Measurements from ENCODE around the gene IGSF3.
"Not testable (repeated sequence)": the region's sequence is repeated elsewhere in the genome, so short reads cannot be mapped to it uniquely, and the experiment has no call there.

IGSF3 gene

DNA sequence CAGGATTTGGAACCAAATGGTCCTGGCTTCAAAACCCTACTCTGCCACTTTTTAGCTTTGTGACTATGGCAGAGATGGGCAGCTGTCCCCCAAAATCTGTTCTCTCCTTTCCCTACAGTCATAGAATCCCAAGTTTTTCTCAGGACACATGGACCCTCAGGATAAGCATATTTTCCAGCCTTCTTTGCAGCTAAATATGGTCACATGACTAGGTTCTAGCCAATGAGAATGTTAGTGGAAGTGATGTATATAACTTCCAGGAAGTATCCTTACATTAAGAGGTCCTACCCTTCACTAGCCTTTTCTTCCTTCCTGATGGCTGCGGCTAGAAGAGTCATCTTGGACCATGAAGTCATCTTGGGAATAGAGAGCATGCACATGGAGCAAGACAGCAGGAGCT lies 5.9 kb downstream of the IGSF3 start:
- DNase-seq (ENCODE audit: low read depth in 2 of 2), result no peak

DNA sequence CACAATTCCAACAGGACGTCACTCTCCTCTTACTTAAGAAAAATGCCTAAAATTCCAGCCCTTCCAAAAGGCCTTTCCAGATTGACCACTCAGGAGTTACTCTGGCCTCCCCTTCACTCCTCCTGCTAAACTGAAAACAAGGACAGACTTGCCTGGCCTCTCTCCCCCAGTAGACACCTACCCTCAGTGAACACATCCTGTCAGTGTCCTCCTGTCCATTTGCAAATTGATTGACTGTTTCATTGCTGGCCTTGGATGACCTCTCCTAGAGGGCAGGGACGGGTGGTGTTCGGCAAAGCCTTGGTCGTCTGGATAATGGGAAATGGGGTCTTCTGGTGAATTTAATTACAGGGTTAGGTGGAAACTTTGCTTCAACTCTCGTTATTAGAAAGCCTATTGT lies 8.9 kb downstream of the IGSF3 start:
- not testable (repeated sequence) for DNase-seq (ENCODE audit: low read depth in 2 of 2)

DNA sequence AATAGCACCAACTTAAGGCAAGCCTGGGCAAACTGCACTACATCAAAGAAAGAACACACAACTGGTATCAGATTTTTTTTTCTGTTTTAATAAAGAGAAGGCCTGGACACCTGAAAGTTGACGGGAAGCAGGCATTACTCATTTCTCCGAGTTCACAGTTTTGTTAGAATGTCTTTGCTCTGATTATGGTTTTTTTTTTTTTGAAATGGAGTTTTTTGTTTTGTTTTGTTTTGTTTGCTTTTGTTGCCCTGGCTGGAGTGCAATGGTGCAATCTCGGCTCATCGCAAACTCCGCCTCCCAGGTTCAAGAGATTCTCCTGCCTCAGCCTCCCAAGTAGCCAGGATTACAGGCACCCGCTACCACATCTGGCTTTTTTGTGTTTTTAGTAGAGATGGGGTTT lies 9.7 kb downstream of the IGSF3 start:
- DNase-seq (ENCODE audit: low read depth in 2 of 2), result not testable (repeated sequence)

DNA sequence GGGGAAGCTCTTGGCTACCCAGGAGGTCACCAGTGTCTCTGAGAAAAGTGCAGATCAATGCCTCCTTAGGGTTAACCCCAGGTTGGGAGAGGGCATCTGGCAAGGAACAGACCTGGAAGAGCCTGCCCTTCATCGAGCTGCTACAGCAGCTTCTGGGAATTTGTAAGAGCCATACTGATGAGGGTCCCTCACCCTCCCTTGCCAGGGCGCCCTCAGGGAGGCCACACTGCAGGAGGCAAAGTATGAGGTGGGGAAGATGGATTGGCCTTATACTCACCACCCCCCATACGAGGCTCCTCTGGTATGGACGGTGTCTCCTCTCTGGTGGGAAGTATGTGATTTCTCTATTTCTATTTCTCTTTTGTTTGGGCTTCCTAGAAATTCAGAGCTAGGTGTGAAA lies 13.2 kb downstream of the IGSF3 start:
- DNase-seq (ENCODE audit: low read depth in 2 of 2), result no peak

DNA sequence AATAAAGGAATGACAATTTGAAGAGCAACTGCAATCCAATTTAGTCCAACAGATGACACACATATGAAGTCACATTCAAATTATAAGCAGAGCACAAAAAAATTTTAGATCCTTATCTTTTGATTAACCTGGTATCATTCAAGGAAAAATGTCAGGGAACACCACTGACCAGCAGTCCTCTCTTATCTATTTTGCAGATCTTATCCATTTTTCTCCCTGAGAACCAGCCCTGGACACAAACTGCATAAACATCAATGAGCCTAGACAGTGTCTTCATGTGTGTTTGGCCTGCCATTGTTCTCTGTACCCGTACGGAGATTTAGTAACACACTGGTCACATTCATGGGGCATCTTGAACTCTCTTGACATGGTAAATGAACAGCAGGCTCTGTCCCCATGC lies 14.9 kb downstream of the IGSF3 start:
- DNase-seq (ENCODE audit: low read depth in 2 of 2), result not testable (repeated sequence)

DNA sequence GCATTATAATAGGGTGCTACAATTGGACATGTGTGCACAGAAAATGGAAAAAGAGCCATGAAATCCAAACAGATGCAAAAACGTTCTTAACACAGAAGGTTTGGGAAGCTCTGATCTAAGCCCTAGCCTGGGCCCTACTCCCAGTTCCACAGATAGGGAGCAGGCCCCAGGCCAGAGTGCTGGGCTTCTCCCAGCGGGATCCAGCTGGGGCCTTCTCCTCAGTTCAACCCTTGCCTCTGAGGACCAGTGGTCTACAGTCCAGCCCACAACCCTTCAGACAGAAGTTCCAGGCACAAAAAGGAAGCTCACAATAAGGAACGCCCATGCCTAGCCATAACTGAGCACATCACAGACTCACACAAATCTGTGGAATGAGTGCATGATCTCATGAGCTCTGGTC lies 16.8 kb downstream of the IGSF3 start:
- DNase-seq (ENCODE audit: low read depth in 2 of 2), result not testable (repeated sequence)

DNA sequence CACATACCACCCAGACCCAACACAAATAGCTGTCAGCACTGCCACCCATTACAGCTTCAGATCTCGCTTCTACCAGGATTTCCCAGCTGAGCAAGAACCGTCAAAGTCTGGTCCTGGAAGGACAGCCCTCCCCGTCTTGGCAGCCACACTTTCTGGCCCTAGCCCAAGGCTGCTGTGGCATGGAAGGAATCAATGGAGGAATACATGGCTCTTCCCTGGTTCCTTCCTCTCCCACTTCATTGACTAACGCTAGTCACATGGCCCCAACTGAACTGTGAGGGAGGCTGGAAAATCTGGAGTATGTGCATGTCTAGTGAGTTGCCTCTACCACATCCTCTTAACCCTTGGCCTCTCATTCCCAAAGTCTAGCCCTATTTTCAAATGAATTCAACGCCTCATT lies 18.5 kb downstream of the IGSF3 start:
- not testable (repeated sequence) for DNase-seq (ENCODE audit: low read depth in 2 of 2)

DNA sequence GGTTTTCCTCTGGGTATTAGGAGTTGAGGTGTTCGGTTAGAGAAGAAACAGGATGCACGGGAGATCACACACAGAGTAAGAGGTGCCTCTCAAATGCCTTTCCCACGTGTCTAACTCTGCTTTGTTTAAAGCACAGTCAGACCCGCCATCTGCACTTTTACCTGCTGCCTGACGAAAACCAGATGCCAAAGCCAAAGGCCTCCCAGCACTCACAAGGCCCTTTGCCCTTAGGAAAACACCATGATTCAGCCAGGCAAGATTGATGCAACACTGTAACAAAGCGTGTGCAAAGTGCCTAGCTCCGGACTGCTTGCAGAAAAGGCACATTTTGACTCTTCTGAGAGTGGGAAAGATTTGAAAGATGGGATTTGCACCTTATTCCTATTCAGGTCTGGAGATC lies 19.2 kb downstream of the IGSF3 start:
- DNase-seq (ENCODE audit: low read depth in 2 of 2), result not testable (repeated sequence)

DNA sequence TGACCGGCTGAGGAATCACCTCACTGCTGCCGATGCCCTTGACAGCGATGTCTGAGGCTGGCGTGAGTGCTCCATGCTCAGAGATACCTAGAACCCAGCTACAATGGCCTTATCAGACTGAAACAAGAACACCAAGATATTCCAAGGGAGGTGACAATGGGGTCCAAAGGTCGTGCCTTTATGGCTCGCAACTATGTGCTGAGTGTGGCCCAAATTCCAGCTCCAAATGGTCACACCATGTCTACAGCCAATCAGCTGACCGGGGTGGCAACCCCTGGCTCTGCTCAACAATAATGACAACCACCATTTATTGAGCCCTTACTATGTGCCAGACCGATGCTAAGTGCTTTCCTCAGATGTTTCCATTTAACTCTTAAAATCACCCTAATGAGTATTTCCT lies 20.3 kb downstream of the IGSF3 start:
- not testable (repeated sequence) for DNase-seq (ENCODE audit: low read depth in 2 of 2)

DNA sequence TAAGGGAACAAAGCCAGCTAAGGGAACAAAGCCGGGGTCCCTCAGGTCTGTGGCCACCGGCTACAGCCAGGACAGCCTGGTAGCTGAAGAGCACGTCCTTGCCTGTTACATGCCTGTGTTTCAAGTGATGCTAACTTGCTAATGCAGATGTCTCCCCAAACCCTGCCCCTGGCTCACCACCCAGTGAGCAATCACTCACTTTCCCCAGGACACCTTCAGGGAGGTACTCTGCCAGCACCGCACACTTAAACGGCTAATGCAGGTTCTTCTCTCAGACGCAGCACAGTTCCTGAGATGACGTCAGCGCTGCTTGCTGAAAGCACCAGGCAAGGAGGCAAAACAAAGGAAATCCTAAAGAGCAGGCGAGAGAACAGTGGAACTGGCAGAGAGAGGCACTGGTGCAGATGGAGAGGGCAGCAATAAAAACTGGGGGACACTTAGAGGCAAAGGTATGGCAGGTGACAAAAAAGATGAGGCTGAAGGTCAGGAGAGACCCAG lies 20.8 kb downstream of the IGSF3 start:
- not testable (repeated sequence) for DNase-seq (ENCODE audit: low read depth in 2 of 2)

DNA sequence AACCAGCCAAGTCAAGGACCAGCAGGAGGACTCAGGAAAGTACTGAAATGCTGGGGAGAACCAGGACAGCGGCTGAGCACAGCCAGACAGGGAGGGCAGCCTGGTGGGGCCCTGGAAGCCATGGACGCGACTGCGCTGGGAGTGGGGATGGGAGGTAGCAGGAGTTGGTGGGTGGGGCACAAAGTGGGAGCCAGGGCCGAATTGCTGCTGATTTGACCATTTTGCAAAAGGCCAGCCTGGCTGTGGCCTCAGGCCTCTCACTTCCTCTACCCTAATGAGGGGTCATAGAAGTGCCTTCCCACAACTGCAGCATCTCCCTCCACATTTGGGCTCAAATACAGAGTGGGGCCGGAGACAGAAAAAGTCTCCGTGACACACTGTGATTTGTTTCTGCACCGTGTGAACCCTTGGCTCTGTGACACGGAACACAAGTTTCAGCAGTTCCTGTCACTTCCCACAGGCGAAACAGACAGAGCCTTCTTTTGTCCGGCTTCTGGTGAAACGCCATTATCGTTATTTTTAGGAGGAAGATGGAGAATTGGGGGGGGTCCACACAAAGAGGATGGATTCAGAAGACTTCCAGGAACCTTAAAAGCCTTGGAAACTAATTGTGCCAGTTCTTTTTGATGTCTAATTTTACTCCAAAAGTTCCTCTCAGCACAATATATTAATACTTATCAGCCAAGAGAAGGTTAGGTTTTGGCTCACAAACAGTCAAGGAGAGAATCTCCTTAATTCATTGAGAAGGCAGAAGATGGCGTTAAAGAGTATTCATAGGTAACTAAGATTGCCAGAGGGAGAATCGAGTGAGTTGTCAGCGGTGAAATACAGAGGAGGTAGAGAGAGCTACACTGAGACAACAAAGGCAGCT lies 21.5 kb downstream of the IGSF3 start:
- not testable (repeated sequence) for DNase-seq (ENCODE audit: low read depth in 2 of 2)

DNA sequence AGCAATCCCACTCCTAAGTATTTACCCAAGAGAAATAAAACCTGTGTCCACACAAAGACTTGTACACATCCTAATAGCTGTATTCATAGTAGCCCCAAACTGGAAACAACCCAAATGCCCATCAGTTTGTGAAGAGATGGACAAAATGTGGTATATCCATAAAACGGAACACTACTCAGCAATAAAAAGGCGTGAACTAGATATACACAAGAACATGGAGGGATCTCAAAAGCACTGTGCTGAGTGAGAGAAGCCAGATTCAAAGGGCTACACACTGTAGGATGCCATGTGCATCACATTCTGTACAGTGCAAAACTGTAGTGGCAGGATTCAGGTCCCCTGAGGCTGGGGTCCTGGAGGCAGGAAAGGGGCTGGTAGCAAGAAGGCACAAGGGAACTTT lies 22.5 kb downstream of the IGSF3 start:
- DNase-seq (ENCODE audit: low read depth in 2 of 2), result not testable (repeated sequence)

DNA sequence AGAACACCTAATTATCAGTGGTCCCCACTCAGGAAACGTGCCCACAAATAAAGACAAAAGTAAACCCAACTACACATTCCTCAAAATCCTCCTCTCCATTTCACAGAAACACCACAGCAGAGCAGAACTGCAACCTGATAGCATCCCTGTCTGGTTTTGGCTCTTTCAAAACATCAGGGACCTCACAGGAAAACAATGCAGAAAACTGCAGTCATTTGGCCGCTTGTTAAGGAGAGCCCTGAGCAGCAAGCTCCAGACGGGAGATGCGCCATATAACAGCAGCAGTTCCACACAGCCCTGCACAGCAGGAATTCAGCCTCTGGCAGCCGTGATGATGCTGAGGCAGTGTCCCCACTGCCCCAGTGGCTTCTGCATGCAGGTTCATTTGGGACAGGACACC lies 23.4 kb downstream of the IGSF3 start:
- not testable (repeated sequence) for DNase-seq (ENCODE audit: low read depth in 2 of 2)

DNA sequence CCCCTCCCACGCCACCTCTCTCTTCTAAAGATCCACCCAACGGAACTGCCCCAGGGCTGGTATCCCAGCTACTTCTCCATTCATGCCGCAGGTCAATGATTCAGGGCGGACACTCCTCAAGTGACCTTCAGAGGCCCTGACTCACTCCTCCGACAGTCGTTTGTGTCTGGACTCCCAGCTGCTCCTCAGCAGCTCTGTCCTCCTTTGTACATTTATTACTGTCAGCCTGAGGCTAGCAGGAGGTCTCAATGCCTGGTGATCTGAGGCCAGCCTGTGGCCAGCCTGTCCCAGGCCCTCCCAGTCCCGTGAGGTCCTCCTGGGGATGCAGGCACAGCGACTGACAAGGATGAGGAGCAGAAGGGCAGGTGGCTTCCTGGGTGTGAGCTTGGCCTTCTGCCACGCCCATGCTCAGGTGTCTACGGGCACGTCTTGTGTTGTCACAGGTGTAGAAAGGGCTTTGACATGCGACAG lies 24.2 kb downstream of the IGSF3 start:
- not testable (repeated sequence) for DNase-seq (ENCODE audit: low read depth in 2 of 2)

DNA sequence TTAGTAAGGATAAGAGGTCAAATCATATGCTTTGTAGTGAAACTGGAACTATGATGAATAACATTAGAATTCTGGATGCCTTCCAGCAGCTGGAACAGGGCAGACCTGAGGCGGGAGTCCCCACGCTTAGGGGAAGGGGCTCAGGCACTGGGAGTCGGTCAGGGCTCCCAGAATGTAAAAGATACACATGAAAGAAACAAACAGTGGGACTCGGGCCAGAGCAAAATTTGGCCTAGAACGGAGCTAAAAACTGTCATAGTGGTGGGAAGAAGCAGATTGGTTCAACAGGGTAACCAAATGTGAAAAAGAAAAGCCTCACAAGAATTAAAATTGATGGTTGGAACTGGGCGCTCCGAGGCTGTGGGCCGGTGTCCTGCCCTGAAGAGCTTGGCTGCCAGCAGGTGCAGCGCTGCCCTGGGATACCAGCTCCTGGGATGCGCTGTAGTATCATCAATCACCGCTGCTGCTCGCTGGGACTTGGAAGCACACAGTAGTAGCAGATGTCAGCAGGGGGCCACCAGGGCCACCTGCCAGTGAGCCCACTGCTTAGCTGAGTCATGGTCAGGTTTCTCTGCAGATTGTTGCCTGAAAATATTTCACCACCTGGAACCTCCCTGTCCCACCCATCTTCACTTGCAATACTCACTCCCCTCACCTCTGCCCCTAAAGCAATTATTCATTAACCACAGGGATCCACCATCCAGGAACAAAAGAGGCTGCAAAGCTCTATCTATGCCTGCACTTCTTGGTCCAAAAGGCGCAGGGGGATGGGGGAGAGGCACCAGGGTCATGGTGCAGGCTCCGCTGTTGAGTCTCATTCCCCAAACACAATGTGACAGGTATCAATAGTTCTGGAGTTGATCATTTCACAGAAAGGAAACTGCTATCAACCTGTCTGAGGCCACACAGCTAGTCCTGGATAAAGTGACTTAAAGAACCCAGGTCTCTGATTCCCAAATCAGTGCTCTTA lies 24.9 kb downstream of the IGSF3 start:
- DNase-seq (ENCODE audit: low read depth in 2 of 2), result not testable (repeated sequence)

DNA sequence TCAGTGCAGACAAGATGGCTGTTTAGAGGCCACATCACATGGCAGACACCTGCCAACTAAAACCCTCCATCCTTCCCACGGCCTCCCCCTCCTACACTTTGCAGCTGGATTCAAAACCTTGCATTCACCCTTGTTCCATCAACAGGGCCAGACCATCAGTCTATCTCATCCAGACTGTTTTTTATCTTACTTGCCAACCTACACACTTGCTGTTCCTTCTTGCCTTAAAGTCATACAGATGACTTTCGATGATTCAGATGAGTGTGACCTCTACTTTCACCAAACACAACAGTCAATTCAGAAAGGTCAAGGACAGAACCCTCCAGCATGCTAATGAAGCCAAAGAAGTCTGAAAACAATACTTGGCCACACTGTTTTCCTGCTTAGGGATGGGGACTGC lies 29.9 kb downstream of the IGSF3 start:
- DNase-seq (ENCODE audit: low read depth in 2 of 2), result not testable (repeated sequence)

DNA sequence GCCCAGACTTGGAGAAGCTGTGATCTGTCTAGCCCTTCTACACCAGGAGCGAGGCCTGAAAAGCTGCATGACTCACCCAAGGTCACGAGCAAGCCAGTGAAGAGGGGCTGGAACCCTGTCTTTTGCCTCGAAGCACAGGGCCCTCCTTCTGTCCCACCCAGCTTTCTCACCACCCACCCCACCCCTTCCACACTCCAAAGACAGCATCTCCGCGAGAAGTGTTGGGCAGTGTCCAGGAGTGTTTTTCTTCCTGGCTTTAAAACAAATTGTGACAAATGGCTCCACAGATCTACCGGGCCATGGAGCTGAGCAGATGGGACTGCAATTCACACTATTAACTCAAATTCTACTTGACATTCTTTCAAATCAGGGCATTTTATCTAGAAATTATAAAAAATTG lies 30.9 kb downstream of the IGSF3 start:
- not testable (repeated sequence) for DNase-seq (ENCODE audit: low read depth in 2 of 2)

DNA sequence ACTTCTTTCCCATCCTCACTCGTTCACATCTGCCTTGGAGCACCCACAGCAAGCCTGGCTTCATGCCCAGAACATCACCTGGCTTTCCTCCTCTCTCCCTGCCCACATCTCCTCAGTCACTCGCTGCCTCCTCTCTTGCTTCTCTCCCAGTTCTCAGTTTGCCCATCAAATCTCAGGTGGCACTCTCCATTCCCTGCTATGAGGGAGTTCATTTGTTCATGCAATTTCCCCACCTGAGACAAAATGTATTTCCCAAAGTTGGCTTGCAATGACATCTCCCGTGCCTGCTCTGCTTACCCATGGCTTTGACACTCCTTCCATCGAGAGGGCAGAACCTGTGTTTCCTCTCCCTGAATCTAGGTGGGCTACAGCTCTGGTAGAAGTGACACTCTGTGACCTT lies 33.1 kb downstream of the IGSF3 start:
- not testable (repeated sequence) for DNase-seq (ENCODE audit: low read depth in 2 of 2)

DNA sequence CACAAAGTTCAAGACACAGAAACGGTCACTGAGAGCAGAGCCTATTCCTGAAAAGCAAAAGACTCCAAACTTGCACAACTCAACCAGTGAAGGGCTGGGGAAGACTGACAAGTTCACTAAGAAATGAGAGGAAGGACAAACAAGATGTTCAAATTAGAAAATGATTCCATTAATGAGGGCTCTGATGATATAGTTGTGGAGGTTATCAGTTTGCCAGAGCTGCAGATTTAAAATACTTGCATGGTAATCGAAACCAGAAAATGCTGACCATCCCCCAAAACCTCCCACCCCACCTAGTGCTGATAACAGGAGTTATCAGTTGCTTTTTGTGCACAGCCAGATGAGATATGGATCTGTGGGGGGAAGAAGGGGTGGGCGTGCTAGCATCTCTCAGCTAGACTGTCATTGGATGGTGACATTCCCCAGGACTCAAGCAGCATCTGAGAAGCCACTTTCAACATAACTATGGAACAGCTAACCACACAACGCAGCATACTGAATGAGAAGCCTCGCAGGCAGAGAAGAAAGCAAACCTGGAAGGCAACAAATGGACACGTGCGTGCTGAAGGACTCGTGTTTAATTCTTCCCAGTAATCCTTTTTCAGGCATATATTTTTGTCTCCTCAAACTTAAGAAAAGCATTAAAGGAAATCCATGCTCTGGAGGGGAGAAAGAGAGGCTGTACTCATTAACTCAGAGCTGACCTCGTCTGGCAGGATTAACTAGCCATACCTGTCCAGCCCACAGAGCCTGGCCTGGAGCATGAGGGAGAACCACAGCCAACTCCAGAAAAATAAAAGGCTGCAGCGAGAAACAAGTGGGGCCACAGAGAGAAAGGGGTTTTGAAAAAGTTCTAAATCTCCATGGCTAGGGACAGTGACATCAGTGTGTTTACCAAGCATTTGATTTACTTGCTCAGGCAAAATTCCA lies 35.3 kb downstream of the IGSF3 start:
- DNase-seq (ENCODE audit: low read depth in 2 of 2), result not testable (repeated sequence)

DNA sequence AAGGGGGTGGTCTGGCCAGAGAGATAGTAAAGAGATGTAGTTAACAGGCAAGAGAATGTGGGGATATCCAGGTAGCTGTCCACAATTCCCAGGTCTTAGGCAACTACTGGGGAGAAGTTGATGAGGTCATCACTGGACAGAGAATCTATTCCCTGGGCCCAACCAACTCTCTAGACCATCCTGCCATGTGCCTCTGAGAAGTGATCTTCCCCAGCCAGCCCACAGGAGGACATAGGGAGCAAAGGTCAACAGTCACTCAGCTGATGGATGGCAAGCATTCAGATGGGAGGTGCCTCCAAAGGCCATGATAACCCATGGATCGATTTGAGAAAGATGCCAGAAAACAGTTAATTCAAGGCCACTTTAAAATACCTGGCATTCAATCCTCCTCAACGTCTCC lies 36.0 kb downstream of the IGSF3 start:
- not testable (repeated sequence) for DNase-seq (ENCODE audit: low read depth in 2 of 2)

DNA sequence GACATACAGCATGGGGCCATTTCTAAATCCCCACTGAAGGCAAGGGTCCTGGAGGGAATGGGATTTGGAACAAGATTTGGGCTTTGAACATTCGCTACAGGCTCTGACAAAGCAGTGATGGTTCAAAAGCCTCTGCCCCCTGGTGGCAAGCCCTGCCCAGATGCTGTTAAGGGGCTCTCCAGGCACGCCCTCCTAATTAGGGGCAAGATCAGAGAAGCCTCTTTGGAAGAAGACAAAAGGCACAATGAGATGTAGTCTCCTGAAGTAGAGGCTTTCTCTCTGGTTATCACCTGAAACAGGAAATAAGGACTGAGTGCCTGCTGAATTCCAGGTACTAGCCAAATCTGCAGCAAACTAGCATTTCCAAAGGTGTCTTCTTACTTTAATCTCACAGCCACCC lies 37.5 kb downstream of the IGSF3 start:
- not testable (repeated sequence) for DNase-seq (ENCODE audit: low read depth in 2 of 2)
